Liver (tissue), 9 donors: ENCODE measurements around the gene LMF2. TPM values are rescaled to one million over a fixed set of nuclear protein-coding genes. Genes with fewer than 3 reads are reported as not detected.
A peak's percentile ranks its signal among the peaks of the same experiment; 100 is the strongest.

ENCODE experiments used
- DNase-seq: peaks from one replicate; pipeline ENCODE4 v3.0.0-alpha.2; 2017; ENCODE audit warnings: low spot score
- H3K27ac ChIP-seq, 2 donors: one replicate each; pipeline ENCODE4 v1.7.0; 2013; ENCODE audit warnings: inconsistent platforms in 2 of 2, low read length in 2 of 2, control low read depth in 1 of 2, low read depth in 1 of 2, mild to moderate bottlenecking in 1 of 2
- H3K27me3 ChIP-seq, 4 donors: one replicate each; pipeline versions ENCODE4 v1.6.1 to v1.7.0; 2013; ENCODE audit warnings: low read length in 3 of 4, inconsistent platforms in 1 of 4, mild to moderate bottlenecking in 1 of 4, moderate library complexity in 1 of 4; ENCODE audit not compliant: control insufficient read depth in 4 of 4, insufficient read depth in 4 of 4
- H3K36me3 ChIP-seq, 4 donors: one replicate each; pipeline versions ENCODE4 v1.6.1 to v1.7.0; 2013; ENCODE audit warnings: low read length in 3 of 4, mild to moderate bottlenecking in 3 of 4, low read depth in 1 of 4, moderate library complexity in 1 of 4; ENCODE audit not compliant: control insufficient read depth in 4 of 4, insufficient read depth in 3 of 4
- H3K4me1 ChIP-seq, 4 donors: one replicate each; pipeline versions ENCODE4 v1.6.1 to v1.7.0; 2013; ENCODE audit warnings: low read length in 3 of 4, mild to moderate bottlenecking in 3 of 4, moderate library complexity in 1 of 4; ENCODE audit not compliant: control insufficient read depth in 4 of 4, insufficient read depth in 4 of 4
- H3K4me3 ChIP-seq, 3 donors: one replicate each; pipeline versions ENCODE4 v1.6.1 to v1.7.0; 2013; ENCODE audit warnings: low read length in 3 of 3, control low read depth in 1 of 3, low read depth in 1 of 3, mild to moderate bottlenecking in 1 of 3
- H3K9ac ChIP-seq, 2 donors: one replicate each; pipeline ENCODE4 v1.7.0; 2013; ENCODE audit warnings: low read length in 2 of 2, mild to moderate bottlenecking in 2 of 2, moderate library complexity in 2 of 2, control low read depth in 1 of 2, low read depth in 1 of 2
- H3K9me3 ChIP-seq, 4 donors: one replicate each; pipeline versions ENCODE4 v1.6.1 to v1.7.0; 2013; ENCODE audit warnings: low read length in 3 of 4; ENCODE audit not compliant: control insufficient read depth in 4 of 4
- ATF3 ChIP-seq: IDR thresholded peaks from 2 replicates; pipeline ENCODE4 v1.6.1; 2016; ENCODE audit warnings: antibody characterized with exemption
- EGR1 ChIP-seq, 2 donors: IDR thresholded peaks; 2 replicates each; pipeline ENCODE4 v1.6.1; 2016 to 2018; ENCODE audit warnings: antibody characterized with exemption in 2 of 2, low read depth in 2 of 2
- FOXA1 ChIP-seq: IDR thresholded peaks from 2 replicates; pipeline ENCODE4 v1.6.1; 2016; ENCODE audit warnings: antibody characterized with exemption
- FOXA2 ChIP-seq: IDR thresholded peaks from 2 replicates; pipeline ENCODE4 v1.6.1; 2016; ENCODE audit warnings: antibody characterized with exemption
- HNF4A ChIP-seq, 2 donors: conservative IDR thresholded peaks; 2 replicates each; pipeline ENCODE4 v1.6.1; 2016; ENCODE audit warnings: antibody characterized with exemption in 2 of 2, mild to moderate bottlenecking in 2 of 2
- HNF4G ChIP-seq: IDR thresholded peaks from 2 replicates; pipeline ENCODE4 v1.6.1; 2016; ENCODE audit warnings: antibody characterized with exemption
- MAX ChIP-seq: IDR thresholded peaks from 2 replicates; pipeline ENCODE4 v1.6.1; 2016; ENCODE audit warnings: antibody characterized with exemption
- NR2F2 ChIP-seq: IDR thresholded peaks from 2 replicates; pipeline ENCODE4 v1.6.1; 2016; ENCODE audit warnings: antibody characterized with exemption
- RAD21 ChIP-seq, 2 donors: IDR thresholded peaks; 2 replicates each; pipeline ENCODE4 v1.6.1; 2016; ENCODE audit warnings: antibody characterized with exemption in 2 of 2, mild to moderate bottlenecking in 2 of 2
- RXRA ChIP-seq, 2 donors: IDR thresholded peaks; 2 replicates each; pipeline ENCODE4 v1.6.1; 2017 to 2018; ENCODE audit warnings: antibody characterized with exemption in 2 of 2, mild to moderate bottlenecking in 1 of 2
- SP1 ChIP-seq: IDR thresholded peaks from 2 replicates; pipeline ENCODE4 v1.6.1; 2018; ENCODE audit warnings: antibody characterized with exemption, mild to moderate bottlenecking
- TAF1 ChIP-seq: conservative IDR thresholded peaks from 2 replicates; pipeline ENCODE4 v1.6.1; 2016; ENCODE audit warnings: antibody characterized with exemption, mild to moderate bottlenecking
- YY1 ChIP-seq: IDR thresholded peaks from 2 replicates; pipeline ENCODE4 v1.6.1; 2016; ENCODE audit warnings: antibody characterized with exemption, mild to moderate bottlenecking
- WGBS: extraction: QIAGEN DNeasy Blood & Tissue Kit; methylation state at CpG from one replicate; pipeline ENCODE4 v1.1.7; 2013; 5-methylcytosine and 5-hydroxymethylcytosine counted together
- polyA plus RNA-seq, 2 donors: library from polyadenylated mRNA; stranded (reverse) in 1 of 2; unstranded in 1 of 2; fragments of 200-250 nt in 1 of 2; fragments of >200 nt in 1 of 2; fragmentation: Nextera tagmentation in 1 of 2; extraction: Ambion mirVana in 1 of 2; gene quantifications; one replicate each; pipeline versions ENCODE4 v1.2.1 to v1.2.3, GENCODE V29; 2013 to 2015
- total RNA-seq, 2 donors: library from RNA; depleted of rRNA; stranded (reverse); fragments of >200 nt; gene quantifications; one replicate each; pipeline ENCODE4 v1.2.3, GENCODE V29; 2014
- TF ChIP-seq, protein P1 (sequence below): fragments of 150-350 bp; IDR thresholded peaks from 2 replicates; pipeline ENCODE4 v1.5.1; 2017; ENCODE audit warnings: improper control_type of control experiment, low read depth, low read length; ENCODE audit not compliant: missing input control
- TF ChIP-seq, protein P2 (sequence below): IDR thresholded peaks from 2 replicates; pipeline ENCODE4 v1.6.1; 2016; ENCODE audit warnings: antibody characterized with exemption, mild to moderate bottlenecking
- TF ChIP-seq, protein P3 (sequence below): IDR thresholded peaks from 2 replicates; pipeline ENCODE4 v1.6.1; 2016; ENCODE audit warnings: antibody characterized with exemption
- donor health status: healthy.
- donor health status: healthy.
- donor health status: healthy.
- donor health status: healthy.
- donor health status: healthy.

LMF2 gene
- total and polyA plus RNA-seq, 4 donors, result 16.7 to 35.6 (median 25.9) TPM

- Histone ChIP-seq H3K9me3 (no peaks in the 10 kb centered on the region), H3K27me3 (no peaks in the 10 kb centered on the region), H3K36me3 (no peaks in the 10 kb centered on the region), H3K9ac (no peak overlapping the region), H3K4me3 (no peak overlapping the region), H3K27ac (no peak overlapping the region), H3K4me1 (peaks cover 0 to 13% (median 9%) of the 10 kb centered on the region in 4 donors)
- TF ChIP-seq YY1 (no peak), TAF1 (no peak), MAX (no peak), NR2F2 (no peak)
- no peak for DNase-seq
- 74% methylated on average over 78 of the region's 78 CpGs for WGBS
Measured at GRCh38 chr22:50546326-50547262, 39.1 kb upstream of the LMF2 start.

GRCh38 chr22:50545522-50546325 lies 38.2 kb upstream of the LMF2 start, which contains the start of gene KLHDC7B:
Gene KLHDC7B, plus strand, starts transcription at chr22:50545899. Its CDS starts 345 bp downstream, at chr22:50546244.
- Histone ChIP-seq H3K4me3 (no peak within 1 kb of the TSS), H3K4me1 (peaks cover 0 to 13% (median 9%) of the 10 kb centered on the region in 4 donors), H3K9me3 (no peaks in the 10 kb centered on the region), H3K36me3 (no peaks in the 10 kb centered on the region), H3K27ac (peak within 1 kb of the TSS in 1 of 2 donors; percentile 65), H3K9ac (no peak within 1 kb of the TSS), H3K27me3 (no peaks in the 10 kb centered on the region)
- WGBS, result 82% methylated on average over 10 of the region's 10 CpGs
- TF ChIP-seq SP1 (no peak), RAD21 (IDR thresholded peaks at IDR 0.05) (no peak), FOXA1 (no peak), MAX (no peak), TAF1 (no peak), ATF3 (no peak), NR2F2 (no peak), HNF4A (conservative IDR thresholded peaks at IDR 0.05) (no peak), EGR1 (IDR thresholded peaks at IDR 0.05; ENCODE audit: low read depth in 2 of 2) (no peak), FOXA2 (no peak), HNF4G (no peak), RXRA (IDR thresholded peaks at IDR 0.05) (no peak)
- TF ChIP-seq, protein P1, sequence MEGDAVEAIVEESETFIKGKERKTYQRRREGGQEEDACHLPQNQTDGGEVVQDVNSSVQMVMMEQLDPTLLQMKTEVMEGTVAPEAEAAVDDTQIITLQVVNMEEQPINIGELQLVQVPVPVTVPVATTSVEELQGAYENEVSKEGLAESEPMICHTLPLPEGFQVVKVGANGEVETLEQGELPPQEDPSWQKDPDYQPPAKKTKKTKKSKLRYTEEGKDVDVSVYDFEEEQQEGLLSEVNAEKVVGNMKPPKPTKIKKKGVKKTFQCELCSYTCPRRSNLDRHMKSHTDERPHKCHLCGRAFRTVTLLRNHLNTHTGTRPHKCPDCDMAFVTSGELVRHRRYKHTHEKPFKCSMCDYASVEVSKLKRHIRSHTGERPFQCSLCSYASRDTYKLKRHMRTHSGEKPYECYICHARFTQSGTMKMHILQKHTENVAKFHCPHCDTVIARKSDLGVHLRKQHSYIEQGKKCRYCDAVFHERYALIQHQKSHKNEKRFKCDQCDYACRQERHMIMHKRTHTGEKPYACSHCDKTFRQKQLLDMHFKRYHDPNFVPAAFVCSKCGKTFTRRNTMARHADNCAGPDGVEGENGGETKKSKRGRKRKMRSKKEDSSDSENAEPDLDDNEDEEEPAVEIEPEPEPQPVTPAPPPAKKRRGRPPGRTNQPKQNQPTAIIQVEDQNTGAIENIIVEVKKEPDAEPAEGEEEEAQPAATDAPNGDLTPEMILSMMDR, result no peak
- TF ChIP-seq, protein P2, sequence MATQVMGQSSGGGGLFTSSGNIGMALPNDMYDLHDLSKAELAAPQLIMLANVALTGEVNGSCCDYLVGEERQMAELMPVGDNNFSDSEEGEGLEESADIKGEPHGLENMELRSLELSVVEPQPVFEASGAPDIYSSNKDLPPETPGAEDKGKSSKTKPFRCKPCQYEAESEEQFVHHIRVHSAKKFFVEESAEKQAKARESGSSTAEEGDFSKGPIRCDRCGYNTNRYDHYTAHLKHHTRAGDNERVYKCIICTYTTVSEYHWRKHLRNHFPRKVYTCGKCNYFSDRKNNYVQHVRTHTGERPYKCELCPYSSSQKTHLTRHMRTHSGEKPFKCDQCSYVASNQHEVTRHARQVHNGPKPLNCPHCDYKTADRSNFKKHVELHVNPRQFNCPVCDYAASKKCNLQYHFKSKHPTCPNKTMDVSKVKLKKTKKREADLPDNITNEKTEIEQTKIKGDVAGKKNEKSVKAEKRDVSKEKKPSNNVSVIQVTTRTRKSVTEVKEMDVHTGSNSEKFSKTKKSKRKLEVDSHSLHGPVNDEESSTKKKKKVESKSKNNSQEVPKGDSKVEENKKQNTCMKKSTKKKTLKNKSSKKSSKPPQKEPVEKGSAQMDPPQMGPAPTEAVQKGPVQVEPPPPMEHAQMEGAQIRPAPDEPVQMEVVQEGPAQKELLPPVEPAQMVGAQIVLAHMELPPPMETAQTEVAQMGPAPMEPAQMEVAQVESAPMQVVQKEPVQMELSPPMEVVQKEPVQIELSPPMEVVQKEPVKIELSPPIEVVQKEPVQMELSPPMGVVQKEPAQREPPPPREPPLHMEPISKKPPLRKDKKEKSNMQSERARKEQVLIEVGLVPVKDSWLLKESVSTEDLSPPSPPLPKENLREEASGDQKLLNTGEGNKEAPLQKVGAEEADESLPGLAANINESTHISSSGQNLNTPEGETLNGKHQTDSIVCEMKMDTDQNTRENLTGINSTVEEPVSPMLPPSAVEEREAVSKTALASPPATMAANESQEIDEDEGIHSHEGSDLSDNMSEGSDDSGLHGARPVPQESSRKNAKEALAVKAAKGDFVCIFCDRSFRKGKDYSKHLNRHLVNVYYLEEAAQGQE, result no peak
- TF ChIP-seq, protein P3, sequence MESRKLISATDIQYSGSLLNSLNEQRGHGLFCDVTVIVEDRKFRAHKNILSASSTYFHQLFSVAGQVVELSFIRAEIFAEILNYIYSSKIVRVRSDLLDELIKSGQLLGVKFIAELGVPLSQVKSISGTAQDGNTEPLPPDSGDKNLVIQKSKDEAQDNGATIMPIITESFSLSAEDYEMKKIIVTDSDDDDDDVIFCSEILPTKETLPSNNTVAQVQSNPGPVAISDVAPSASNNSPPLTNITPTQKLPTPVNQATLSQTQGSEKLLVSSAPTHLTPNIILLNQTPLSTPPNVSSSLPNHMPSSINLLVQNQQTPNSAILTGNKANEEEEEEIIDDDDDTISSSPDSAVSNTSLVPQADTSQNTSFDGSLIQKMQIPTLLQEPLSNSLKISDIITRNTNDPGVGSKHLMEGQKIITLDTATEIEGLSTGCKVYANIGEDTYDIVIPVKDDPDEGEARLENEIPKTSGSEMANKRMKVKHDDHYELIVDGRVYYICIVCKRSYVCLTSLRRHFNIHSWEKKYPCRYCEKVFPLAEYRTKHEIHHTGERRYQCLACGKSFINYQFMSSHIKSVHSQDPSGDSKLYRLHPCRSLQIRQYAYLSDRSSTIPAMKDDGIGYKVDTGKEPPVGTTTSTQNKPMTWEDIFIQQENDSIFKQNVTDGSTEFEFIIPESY, result no peak
- no peak for DNase-seq
